Naive thymus-derived CD4-positive, alpha-beta T cell (primary cell): ENCODE data around the gene MAPK7. TPM values are rescaled to one million over a fixed set of nuclear protein-coding genes. Genes with fewer than 3 reads are reported as not detected.

Source experiments
- ATAC-seq: fragments of 150-1000 bp; cut with Tn5 transposase; 2 replicates; pipeline ENCODE4 v1.10.0; 2021; ENCODE audit warnings: mild to moderate bottlenecking, moderate library complexity
- CTCF ChIA-PET: fragments of 350-600 bp; sonication (Branson Sonifier 250); formaldehyde crosslinking; loops from one replicate; lab custom pipeline; 2021; ENCODE audit warnings: antibody characterized with exemption; lab: Charles Lee
- POLR2A ChIA-PET: fragments of 350-600 bp; sonication (Branson Sonifier 250); formaldehyde crosslinking; loops from one replicate; lab custom pipeline; 2021; ENCODE audit warnings: antibody characterized with exemption, inconsistent platforms; lab: Charles Lee
- DNase-seq, 9 donors: peaks; one replicate each; pipeline versions ENCODE4 v3.0.0 to v3.0.0-alpha.2; 2020 to 2022; ENCODE audit warnings: mixed read lengths in 1 of 9
- H3K27ac ChIP-seq: one replicate; pipeline ENCODE4 v1.7.0; 2013; ENCODE audit warnings: mild to moderate bottlenecking, low read depth, low read length, moderate library complexity
- H3K27me3 ChIP-seq, 2 donors: one replicate each; pipeline ENCODE4 v1.7.0; 2013; ENCODE audit warnings: low read length in 2 of 2, mild to moderate bottlenecking in 2 of 2, moderate library complexity in 2 of 2; ENCODE audit not compliant: control insufficient read depth in 2 of 2, insufficient read depth in 2 of 2
- H3K36me3 ChIP-seq, 3 experiments: 1 replicate in 2 of 3; 2 replicates in 1 of 3; pipeline ENCODE4 v1.7.0; 2013; ENCODE audit warnings: low read length in 3 of 3, mild to moderate bottlenecking in 3 of 3, moderate library complexity in 1 of 3; ENCODE audit not compliant: insufficient read depth in 3 of 3, control insufficient read depth in 2 of 3
- H3K4me1 ChIP-seq, 2 donors: one replicate each; pipeline ENCODE4 v1.7.0; 2013; ENCODE audit warnings: low read length in 2 of 2, mild to moderate bottlenecking in 2 of 2, moderate library complexity in 1 of 2; ENCODE audit not compliant: control insufficient read depth in 2 of 2, insufficient read depth in 2 of 2
- H3K4me3 ChIP-seq: 2 replicates; pipeline ENCODE4 v1.7.0; 2013; ENCODE audit warnings: mild to moderate bottlenecking, low read length
- H3K9me3 ChIP-seq, 3 experiments: 1 replicate in 2 of 3; 2 replicates in 1 of 3; pipeline ENCODE4 v1.7.0; 2013; ENCODE audit warnings: low read length in 3 of 3; ENCODE audit not compliant: control insufficient read depth in 2 of 3
- H3K27ac Mint-ChIP-seq, 9 donors: one replicate each; pipeline ENCODE4 v1.8.0; 2020 to 2022; ENCODE audit warnings: mixed read lengths in 9 of 9, mild to moderate bottlenecking in 8 of 9, moderate library complexity in 5 of 9, inconsistent platforms in 2 of 9
- H3K27me3 Mint-ChIP-seq, 5 donors: one replicate each; pipeline ENCODE4 v1.8.0; 2021 to 2022; ENCODE audit warnings: mixed read lengths in 5 of 5, mild to moderate bottlenecking in 1 of 5
- H3K36me3 Mint-ChIP-seq, 5 donors: one replicate each; pipeline ENCODE4 v1.8.0; 2020 to 2022; ENCODE audit warnings: mixed read lengths in 5 of 5, mild to moderate bottlenecking in 3 of 5, inconsistent platforms in 1 of 5
- H3K4me1 Mint-ChIP-seq, 7 donors: one replicate each; pipeline ENCODE4 v1.8.0; 2020 to 2022; ENCODE audit warnings: mixed read lengths in 7 of 7, mild to moderate bottlenecking in 3 of 7, inconsistent platforms in 1 of 7
- H3K4me3 Mint-ChIP-seq, 10 donors: one replicate each; pipeline ENCODE4 v1.8.0; 2020 to 2022; ENCODE audit warnings: mild to moderate bottlenecking in 10 of 10, mixed read lengths in 10 of 10, moderate library complexity in 6 of 10, inconsistent platforms in 2 of 10
- H3K9me3 Mint-ChIP-seq, 11 donors: one replicate each; pipeline ENCODE4 v1.8.0; 2020 to 2022; ENCODE audit warnings: mixed read lengths in 11 of 11, mild to moderate bottlenecking in 4 of 11, inconsistent platforms in 1 of 11, moderate library complexity in 1 of 11
- intact Hi-C, 2 donors: fragments of 100-400 bp; cut with micrococcal nuclease; formaldehyde crosslinking; loops; one replicate each; pipeline ENCODE4 v1.15.1; 2023
- polyA plus RNA-seq, 2 donors: library from polyadenylated mRNA; unstranded; fragments of 300-500 nt; fragmentation: Illumina TruSeq; gene quantifications; one replicate each; pipeline ENCODE4 v1.2.3, GENCODE V29; 2021
- total RNA-seq, 6 experiments: library from RNA in 5 of 6; stranded (reverse) in 5 of 6; gene quantifications; 1 replicate in 5 of 6; 2 replicates in 1 of 6; pipeline ENCODE4 v1.2.3 and lab custom pipeline; 2021 to 2026

MAPK7 gene
- total and polyA plus RNA-seq, 7 experiments from 2014 or later = 4.3 to 50.5 (median 25.7) TPM

GRCh38 chr17:19410875-19411620 is 32.8 kb downstream of the MAPK7 start, which contains the start of gene RNF112:
Gene RNF112 (plus strand): TSS chr17:19411232. CDS start chr17:19411409, 177 bp downstream.
- DNase-seq (no peak), ATAC-seq (no peak)
- CTCF ChIA-PET = no interaction called here
- Mint-ChIP-seq H3K27me3 (peaks cover 0 to 9% (median 0%) of the 10 kb centered on the region in 5 donors), H3K4me3 (no peak within 1 kb of the TSS), H3K9me3 (no peaks in the 10 kb centered on the region), H3K36me3 (no peaks in the 10 kb centered on the region), H3K4me1 (no peaks in the 10 kb centered on the region), H3K27ac (peak within 1 kb of the TSS in 1 of 9 donors; percentile 52)
- H3K36me3 ChIP-seq = no peaks in the 10 kb centered on the region
- intact Hi-C loops = no loop called here
- POLR2A ChIA-PET = no interaction called here
- H3K4me3 ChIP-seq = no peak within 1 kb of the TSS
- no peaks in the 10 kb centered on the region for H3K27me3 ChIP-seq
- no peak within 1 kb of the TSS for H3K27ac ChIP-seq
- no peaks in the 10 kb centered on the region for H3K4me1 ChIP-seq
- H3K9me3 ChIP-seq = no peaks in the 10 kb centered on the region

GRCh38 chr17:19411631-19412030 is 33.3 kb downstream of the MAPK7 start:
- Mint-ChIP-seq H3K36me3 (no peaks in the 10 kb centered on the region), H3K27ac (no peak overlapping the region), H3K4me3 (no peak overlapping the region), H3K4me1 (no peaks in the 10 kb centered on the region), H3K9me3 (no peaks in the 10 kb centered on the region), H3K27me3 (peaks cover 0 to 9% (median 0%) of the 10 kb centered on the region in 5 donors)
- H3K4me1 ChIP-seq = no peaks in the 10 kb centered on the region
- H3K9me3 ChIP-seq = no peaks in the 10 kb centered on the region
- POLR2A ChIA-PET = no interaction called here
- H3K27ac ChIP-seq = no peak overlapping the region
- intact Hi-C loops = no loop called here
- no peak overlapping the region for H3K4me3 ChIP-seq
- no peaks in the 10 kb centered on the region for H3K27me3 ChIP-seq
- CTCF ChIA-PET = no interaction called here
- ATAC-seq = no peak
- no peak for DNase-seq
- no peaks in the 10 kb centered on the region for H3K36me3 ChIP-seq

- CTCF ChIA-PET = no interaction called here
- Mint-ChIP-seq H3K27me3 (peaks cover 0 to 9% (median 0%) of the 10 kb centered on the region in 5 donors), H3K4me3 (no peak overlapping the region), H3K27ac (no peak overlapping the region), H3K4me1 (peaks cover 0 to 6% (median 2%) of the 10 kb centered on the region in 7 donors), H3K36me3 (no peaks in the 10 kb centered on the region), H3K9me3 (no peaks in the 10 kb centered on the region)
- H3K36me3 ChIP-seq = no peaks in the 10 kb centered on the region
- DNase-seq (no peak), ATAC-seq (no peak)
- no peaks in the 10 kb centered on the region for H3K9me3 ChIP-seq
- no peak overlapping the region for H3K27ac ChIP-seq
- POLR2A ChIA-PET = no interaction called here
- intact Hi-C loops = no loop called here
- no peak overlapping the region for H3K4me3 ChIP-seq
- H3K4me1 ChIP-seq = no peaks in the 10 kb centered on the region
- H3K27me3 ChIP-seq = no peaks in the 10 kb centered on the region
Observed at GRCh38 chr17:19412510-19412909, 34.2 kb downstream of the MAPK7 start.

GRCh38 chr17:19412984-19413383 is 34.7 kb downstream of the MAPK7 start:
- Mint-ChIP-seq H3K4me1 (peaks cover 0 to 11% (median 7%) of the 10 kb centered on the region in 7 donors), H3K36me3 (no peaks in the 10 kb centered on the region), H3K4me3 (no peak overlapping the region), H3K27me3 (peaks cover 0 to 9% (median 0%) of the 10 kb centered on the region in 5 donors), H3K27ac (no peak overlapping the region), H3K9me3 (no peaks in the 10 kb centered on the region)
- no peaks in the 10 kb centered on the region for H3K27me3 ChIP-seq
- no peaks in the 10 kb centered on the region for H3K4me1 ChIP-seq
- H3K36me3 ChIP-seq = no peaks in the 10 kb centered on the region
- intact Hi-C loops = no loop called here
- CTCF ChIA-PET = no interaction called here
- no peaks in the 10 kb centered on the region for H3K9me3 ChIP-seq
- POLR2A ChIA-PET = no interaction called here
- no peak overlapping the region for H3K27ac ChIP-seq
- H3K4me3 ChIP-seq = no peak overlapping the region
- ATAC-seq (no peak), DNase-seq (no peak)

- no peaks in the 10 kb centered on the region for H3K36me3 ChIP-seq
- H3K4me3 ChIP-seq = no peak overlapping the region
- H3K36me3 Mint-ChIP-seq = no peaks in the 10 kb centered on the region
- no peak for DNase-seq
- ATAC-seq = no peak
- no peak overlapping the region for H3K27ac ChIP-seq
- intact Hi-C loops = no loop called here
- H3K9me3 ChIP-seq = no peaks in the 10 kb centered on the region
- ChIA-PET POLR2A (no interaction called here), CTCF (no interaction called here)
- no peak overlapping the region for H3K27ac Mint-ChIP-seq
- peaks cover 0 to 9% (median 0%) of the 10 kb centered on the region in 5 donors for H3K27me3 Mint-ChIP-seq
- H3K9me3 Mint-ChIP-seq = no peaks in the 10 kb centered on the region
- peaks cover 0 to 16% (median 14%) of the 10 kb centered on the region in 7 donors for H3K4me1 Mint-ChIP-seq
- H3K4me1 ChIP-seq = no peaks in the 10 kb centered on the region
- H3K4me3 Mint-ChIP-seq = no peak overlapping the region
- no peaks in the 10 kb centered on the region for H3K27me3 ChIP-seq
Observed at GRCh38 chr17:19413761-19414160, 35.5 kb downstream of the MAPK7 start.

- no peak for DNase-seq
- Mint-ChIP-seq H3K36me3 (no peaks in the 10 kb centered on the region), H3K4me3 (peak overlapping the region in 1 of 10 donors; percentile 26), H3K27me3 (peaks cover 0 to 9% (median 0%) of the 10 kb centered on the region in 5 donors), H3K27ac (no peak overlapping the region), H3K9me3 (no peaks in the 10 kb centered on the region), H3K4me1 (peaks cover 0 to 18% (median 14%) of the 10 kb centered on the region in 7 donors)
- Histone ChIP-seq H3K9me3 (no peaks in the 10 kb centered on the region), H3K36me3 (no peaks in the 10 kb centered on the region), H3K4me1 (no peaks in the 10 kb centered on the region), H3K4me3 (no peak overlapping the region), H3K27me3 (no peaks in the 10 kb centered on the region), H3K27ac (no peak overlapping the region)
- ChIA-PET CTCF (no interaction called here), POLR2A (no interaction called here)
- ATAC-seq = no peak
- intact Hi-C loops = no loop called here
Observed at GRCh38 chr17:19414396-19415280, 36.3 kb downstream of the MAPK7 start.
